ENCODE data around the gene PARP15. TPM values are rescaled to one million over a fixed set of nuclear protein-coding genes. Genes with fewer than 3 reads are reported as not detected.

The PARP15 gene
- total and polyA plus RNA-seq, 2 of the 4 experiments (the other 2 are of a cell fraction), result 0.10 TPM; not detected in 1

- dilution Hi-C loops (cut with HindIII; ENCODE audit: low sequenced_read_pairs, unreplicated experiment), result no loop called here
- Histone ChIP-seq H2BK5ac (ENCODE audit: low read depth, low read length, poor library complexity, severe bottlenecking) (no peak overlapping the region), H3K9me3 (ENCODE audit: control insufficient read depth, insufficient read depth, low read length) (peaks cover 7% of the 10 kb centered on the region), H4K20me1 (ENCODE audit: insufficient read depth, low read length) (no peaks in the 10 kb centered on the region), H3K4me1 (ENCODE audit: control insufficient read depth, insufficient read depth, low read length) (peaks cover 1% of the 10 kb centered on the region; the same call in 1 of the 2 replicates), H4K91ac (ENCODE audit: insufficient read depth, low read depth, low read length) (no peak overlapping the region), H3K4me2 (ENCODE audit: low read depth, low read length) (no peak overlapping the region), H2BK20ac (ENCODE audit: low read depth, low read length) (no peak overlapping the region), H3K27me3 (ENCODE audit: control insufficient read depth, insufficient read depth, low read length) (no peaks in the 10 kb centered on the region), H3K4me3 (ENCODE audit: insufficient read depth, low read depth, low read length) (no peak overlapping the region), H3K27ac (ENCODE audit: insufficient read depth, low read length) (no peak overlapping the region), H2AK5ac (ENCODE audit: low read depth, low read length) (no peak overlapping the region), H3K9me1 (ENCODE audit: insufficient read depth, low read length) (no peaks in the 10 kb centered on the region), H2AFZ (replicated peaks; ENCODE audit: low read length, poor library complexity) (no peak overlapping the region), H3K4ac (ENCODE audit: low read depth, low read length) (no peak overlapping the region), H4K8ac (ENCODE audit: low read depth in 2 of 2, low read length in 2 of 2) (no peak overlapping the region), H2BK15ac (ENCODE audit: low read depth, low read length) (no peak overlapping the region), H3K36me3 (ENCODE audit: control insufficient read depth, insufficient read depth, low read length) (no peaks in the 10 kb centered on the region), H2AK9ac (replicated peaks; ENCODE audit: low read depth, low read length, poor library complexity) (no peak overlapping the region), H3K56ac (ENCODE audit: extremely low read depth, insufficient read depth, low read length) (no peak overlapping the region), H3K9ac (ENCODE audit: low read depth, low read length) (no peak overlapping the region), H3K18ac (ENCODE audit: low read depth, low read length) (no peak overlapping the region), H3K23ac (ENCODE audit: low read depth, low read length) (no peak overlapping the region), H3K79me1 (ENCODE audit: low read depth in 1 of 2, low read length in 2 of 2) (no peaks in the 10 kb centered on the region), H2BK120ac (ENCODE audit: low read depth, low read length) (no peak overlapping the region), H4K5ac (ENCODE audit: low read depth, low read length) (no peak overlapping the region), H3K14ac (replicated peaks; ENCODE audit: low read depth, low read length) (no peak overlapping the region)
- CTCF ChIA-PET, result no interaction called here
- in situ Hi-C loops (cut with MboI; ENCODE audit: low sequenced_read_pairs), result no loop called here
- WGBS, 2 experiments (ENCODE audit: extremely low coverage in 2 of 2, insufficient read length in 1 of 2), result no CpG with 5 or more reads among the region's 3 CpGs
- intact Hi-C loops (cut with micrococcal nuclease), result no loop called here
- DNase-seq (no peak), ATAC-seq (ENCODE audit: low read depth) (no peak)
- no TSS peak for BruUV-seq (replicated peaks)
- POLR2A ChIA-PET (ENCODE audit: unreplicated experiment), result no interaction called here
- TF ChIP-seq SMC3 (IDR thresholded peaks at IDR 0.05; ENCODE audit: low read depth, low read length) (no peak), CEBPB (IDR thresholded peaks at IDR 0.05; ENCODE audit: low read depth, low read length) (no peak), ELK1 (IDR thresholded peaks at IDR 0.05; ENCODE audit: borderline replicate concordance, low read depth, low read length) (no peak), USF2 (IDR thresholded peaks at IDR 0.05; ENCODE audit: low read depth, low read length) (no peak), BHLHE40 (IDR thresholded peaks at IDR 0.05; ENCODE audit: low read depth, low read length) (no peak), NFE2L2 (IDR thresholded peaks at IDR 0.05; ENCODE audit: low read depth, low read length) (no peak), RCOR1 (IDR thresholded peaks at IDR 0.05; ENCODE audit: insufficient replicate concordance, low read length) (no peak), MAZ (IDR thresholded peaks at IDR 0.05; ENCODE audit: borderline replicate concordance, low read depth, low read length) (no peak), MXI1 (IDR thresholded peaks at IDR 0.05; ENCODE audit: borderline replicate concordance, low read depth, low read length) (no peak), FOS (IDR thresholded peaks at IDR 0.05; ENCODE audit: low read depth, low read length) (no peak), RAD21 (IDR thresholded peaks at IDR 0.05; ENCODE audit: low read length) (no peak), CTCF (conservative IDR thresholded peaks at IDR 0.05; ENCODE audit: low read depth, low read length) (no peak), CHD1 (IDR thresholded peaks at IDR 0.05; ENCODE audit: low read depth, low read length) (no peak), MAFK (IDR thresholded peaks at IDR 0.05; ENCODE audit: low read depth, low read length) (no peak), POLR2A (IDR thresholded peaks at IDR 0.05; ENCODE audit: low read depth, low read length) (no peak), RFX5 (IDR thresholded peaks at IDR 0.05; ENCODE audit: low read depth, low read length) (no peak)
Measured at GRCh38 chr3:122580470-122580869, 3.0 kb downstream of the PARP15 start.
